NCI-H2029 (cell line): ENCODE measurements around the gene SOWAHD.
A peak's percentile ranks its signal among the peaks of the same experiment; 100 is the strongest.
"Not testable (repeated sequence)": the region's sequence is repeated elsewhere in the genome, so short reads cannot be mapped to it uniquely, and the experiment has no call there.

ENCODE experiments used
- DNase-seq: peaks from one replicate; lab custom pipeline; 2025; lab: John Stamatoyannopoulos, UW

SOWAHD gene

GRCh38 chrX:119758731-119759247 is 401 bp downstream of the SOWAHD start:
- no peak for DNase-seq

- no peak for DNase-seq
These were observed 919 bp downstream of the SOWAHD start for GRCh38 chrX:119759248-119759766.

- no peak for DNase-seq
These were observed 1.9 kb downstream of the SOWAHD start for GRCh38 chrX:119760026-119760877.

GRCh38 chrX:119762718-119763117 is 4.3 kb downstream of the SOWAHD start:
- no peak for DNase-seq

GRCh38 chrX:119763181-119763580 is 4.8 kb downstream of the SOWAHD start:
- DNase-seq: no peak

- DNase-seq: no peak
These were observed 5.5 kb downstream of the SOWAHD start for GRCh38 chrX:119763836-119764387.

GRCh38 chrX:119768436-119768835 is 10.0 kb downstream of the SOWAHD start:
- DNase-seq: not testable (repeated sequence)

GRCh38 chrX:119769388-119769787 is 11.0 kb downstream of the SOWAHD start:
- not testable (repeated sequence) for DNase-seq

GRCh38 chrX:119775517-119776238 is 17.3 kb downstream of the SOWAHD start:
- DNase-seq: no peak

- no peak for DNase-seq
These were observed 20.4 kb downstream of the SOWAHD start for GRCh38 chrX:119778829-119779228.

GRCh38 chrX:119783026-119783425 is 24.6 kb downstream of the SOWAHD start:
- no peak for DNase-seq

- DNase-seq: no peak
These were observed 26.5 kb downstream of the SOWAHD start for GRCh38 chrX:119784747-119785446.

GRCh38 chrX:119790977-119791436 is 32.6 kb downstream of the SOWAHD start:
- no peak for DNase-seq

GRCh38 chrX:119791437-119792231 is 33.2 kb downstream of the SOWAHD start, which contains the start of gene RPL39:
Gene RPL39, minus strand, starts transcription at chrX:119791630. Its CDS starts 54 bp downstream, at chrX:119791576.
- peak; percentile 83 for DNase-seq

GRCh38 chrX:119801253-119802221 is 43.1 kb downstream of the SOWAHD start:
- no peak for DNase-seq

- no peak for DNase-seq
These were observed 44.2 kb downstream of the SOWAHD start for GRCh38 chrX:119802546-119802945.

GRCh38 chrX:119808461-119808860 is 50.1 kb downstream of the SOWAHD start:
- not testable (repeated sequence) for DNase-seq

GRCh38 chrX:119809185-119809666 is 50.8 kb downstream of the SOWAHD start:
- no peak for DNase-seq
